ENCODE measurements around the gene GPR183.

GPR183 gene

DNA sequence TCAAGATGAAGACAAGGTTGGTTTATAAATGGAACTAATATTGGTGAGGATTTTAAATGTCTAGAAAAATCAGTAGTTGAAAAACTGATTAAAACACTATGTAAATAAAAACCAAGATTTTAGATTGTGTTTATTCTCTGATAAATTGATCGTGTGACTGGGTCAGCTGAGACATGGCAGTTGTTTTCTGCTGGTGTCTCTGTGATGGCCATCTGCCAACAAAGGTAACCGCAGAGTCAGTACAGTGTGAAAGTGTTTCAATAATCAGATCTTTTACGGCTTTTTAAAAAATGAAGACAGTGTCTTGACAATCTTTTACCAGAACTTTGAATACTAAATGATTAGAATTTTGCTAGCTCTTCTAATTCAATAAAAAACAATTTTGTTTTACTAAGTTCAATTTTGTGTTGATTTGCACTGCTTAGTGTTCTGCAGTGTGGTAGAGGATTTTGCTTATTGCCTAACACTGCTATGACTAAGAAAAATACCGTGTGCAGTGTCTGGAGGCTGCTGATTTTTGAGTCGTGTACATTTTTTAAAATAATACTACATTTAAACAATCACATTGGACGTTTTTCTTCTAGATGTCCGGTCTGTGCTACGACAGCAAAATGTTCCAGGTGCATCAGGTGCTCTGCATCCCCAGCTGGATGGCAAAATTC, 32.7 kb upstream of the GPR183 start:
- in situ Hi-C loops (cut with MboI; ENCODE audit: low sequenced_read_pairs): no loop called here

GRCh38 chr13:99339230-99339721, 32.1 kb upstream of the GPR183 start:
- in situ Hi-C loops (cut with MboI; ENCODE audit: low sequenced_read_pairs): no loop called here

- in situ Hi-C loops (cut with MboI; ENCODE audit: low sequenced_read_pairs): no loop called here
Observed at GRCh38 chr13:99335603-99336002, 28.4 kb upstream of the GPR183 start.

DNA sequence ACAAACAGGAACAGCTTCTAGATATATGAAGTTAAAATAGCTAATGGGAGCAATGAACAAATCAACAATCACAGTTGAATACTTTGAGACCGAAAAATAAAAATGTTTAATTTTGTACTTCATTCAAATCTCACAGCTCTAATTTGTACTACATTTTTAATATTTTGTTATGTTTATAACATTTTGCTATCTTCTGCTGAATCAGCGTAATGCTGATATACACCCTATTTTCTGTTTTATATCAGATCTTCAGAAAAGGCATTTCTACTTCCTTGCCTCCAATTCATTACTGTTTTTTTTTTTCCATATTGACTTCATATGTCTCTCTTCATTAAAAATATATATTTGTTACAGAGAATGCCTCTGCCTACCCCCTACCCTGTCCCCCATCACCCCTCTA, 27.9 kb upstream of the GPR183 start:
- in situ Hi-C loops (cut with MboI; ENCODE audit: low sequenced_read_pairs): no loop called here

DNA sequence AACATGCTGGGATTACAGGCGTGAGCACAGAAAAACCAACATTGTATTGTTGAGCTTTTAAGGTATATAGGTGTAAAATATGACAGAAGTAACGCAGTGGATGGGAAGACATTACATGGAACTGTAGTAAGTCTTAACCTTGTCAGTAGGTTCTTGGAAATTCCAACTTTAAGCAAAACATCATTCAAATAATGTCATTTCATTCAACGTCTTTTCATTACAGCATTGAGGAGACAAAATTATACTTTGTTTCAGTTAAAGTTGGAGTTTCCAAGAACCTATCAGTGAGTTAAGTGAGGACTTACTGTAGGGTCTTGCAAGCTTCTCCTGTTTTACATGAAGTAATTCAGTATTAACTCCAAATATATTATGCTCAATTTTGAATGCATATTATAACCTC, 27.0 kb upstream of the GPR183 start:
- in situ Hi-C loops (cut with MboI; ENCODE audit: low sequenced_read_pairs): no loop called here

DNA sequence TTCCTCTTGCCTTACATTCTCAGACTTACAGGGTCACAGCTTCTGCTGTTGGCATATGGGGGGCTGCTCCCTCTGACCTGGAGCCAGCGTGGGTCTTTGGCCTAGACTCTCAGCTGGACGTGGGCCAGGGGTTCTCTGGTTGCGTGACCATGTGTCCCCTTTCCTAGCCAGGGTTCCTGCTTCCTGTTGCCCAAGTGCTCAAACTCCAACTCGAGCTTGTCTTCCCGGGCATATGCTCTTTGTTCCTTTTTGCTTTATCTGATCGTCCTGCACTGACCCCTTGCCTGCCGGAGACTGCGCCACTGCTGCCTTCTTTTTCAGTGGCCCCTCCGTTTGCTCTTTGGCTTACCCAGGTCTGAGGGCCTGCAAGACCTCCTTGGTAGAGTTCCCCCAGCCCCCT, 25.3 kb upstream of the GPR183 start:
- in situ Hi-C loops (cut with MboI; ENCODE audit: low sequenced_read_pairs): no loop called here

GRCh38 chr13:99331881-99332293, 24.7 kb upstream of the GPR183 start:
- in situ Hi-C loops (cut with MboI; ENCODE audit: low sequenced_read_pairs): no loop called here

- in situ Hi-C loops (cut with MboI; ENCODE audit: low sequenced_read_pairs): no loop called here
Observed at GRCh38 chr13:99330942-99331341, 23.7 kb upstream of the GPR183 start.

- in situ Hi-C loops (cut with MboI; ENCODE audit: low sequenced_read_pairs): no loop called here
Observed at GRCh38 chr13:99329477-99329876, 22.3 kb upstream of the GPR183 start.

- in situ Hi-C loops (cut with MboI; ENCODE audit: low sequenced_read_pairs): no loop called here
Observed at GRCh38 chr13:99327761-99328160, 20.6 kb upstream of the GPR183 start.

DNA sequence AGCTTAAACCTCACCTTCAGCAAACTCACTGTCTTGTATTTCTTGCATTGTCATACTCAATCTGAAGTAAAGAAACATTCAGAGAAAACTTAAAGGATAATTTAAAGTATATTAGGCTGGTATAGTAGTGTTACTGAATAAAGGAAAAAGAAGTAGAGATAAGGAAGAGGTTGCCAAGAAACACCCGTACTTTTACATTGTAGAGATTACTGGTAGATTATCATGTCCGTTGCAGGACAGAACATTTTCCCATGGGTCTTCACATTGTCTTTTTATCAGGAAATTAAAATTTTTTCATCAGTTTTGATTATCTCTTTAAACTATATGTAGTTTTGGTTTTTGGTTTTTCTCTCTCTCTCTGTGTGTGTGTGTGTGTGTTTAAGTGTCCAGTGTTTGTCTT, 19.9 kb upstream of the GPR183 start:
- in situ Hi-C loops (cut with MboI; ENCODE audit: low sequenced_read_pairs): no loop called here

GRCh38 chr13:99326012-99326411, 18.8 kb upstream of the GPR183 start:
- in situ Hi-C loops (cut with MboI; ENCODE audit: low sequenced_read_pairs): no loop called here

DNA sequence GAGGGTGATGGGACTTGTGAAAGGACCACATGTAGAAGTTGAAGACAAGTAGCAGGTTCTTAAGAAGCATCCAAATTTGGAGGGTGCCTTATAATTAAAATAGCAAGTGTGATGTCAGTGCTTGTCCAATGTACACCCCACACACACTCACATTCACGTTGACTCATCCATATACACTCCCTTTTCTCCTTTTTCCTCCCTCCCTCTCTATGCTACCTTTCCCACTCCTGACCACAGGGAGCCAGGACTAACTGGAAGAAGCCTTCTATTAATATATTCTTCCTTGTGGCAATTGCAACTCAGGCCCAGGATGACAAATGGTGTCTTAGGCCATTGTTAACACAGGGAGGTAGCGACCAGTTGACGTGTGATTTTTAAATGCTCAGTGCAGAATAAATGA, 16.3 kb upstream of the GPR183 start:
- in situ Hi-C loops (cut with MboI; ENCODE audit: low sequenced_read_pairs): no loop called here

DNA sequence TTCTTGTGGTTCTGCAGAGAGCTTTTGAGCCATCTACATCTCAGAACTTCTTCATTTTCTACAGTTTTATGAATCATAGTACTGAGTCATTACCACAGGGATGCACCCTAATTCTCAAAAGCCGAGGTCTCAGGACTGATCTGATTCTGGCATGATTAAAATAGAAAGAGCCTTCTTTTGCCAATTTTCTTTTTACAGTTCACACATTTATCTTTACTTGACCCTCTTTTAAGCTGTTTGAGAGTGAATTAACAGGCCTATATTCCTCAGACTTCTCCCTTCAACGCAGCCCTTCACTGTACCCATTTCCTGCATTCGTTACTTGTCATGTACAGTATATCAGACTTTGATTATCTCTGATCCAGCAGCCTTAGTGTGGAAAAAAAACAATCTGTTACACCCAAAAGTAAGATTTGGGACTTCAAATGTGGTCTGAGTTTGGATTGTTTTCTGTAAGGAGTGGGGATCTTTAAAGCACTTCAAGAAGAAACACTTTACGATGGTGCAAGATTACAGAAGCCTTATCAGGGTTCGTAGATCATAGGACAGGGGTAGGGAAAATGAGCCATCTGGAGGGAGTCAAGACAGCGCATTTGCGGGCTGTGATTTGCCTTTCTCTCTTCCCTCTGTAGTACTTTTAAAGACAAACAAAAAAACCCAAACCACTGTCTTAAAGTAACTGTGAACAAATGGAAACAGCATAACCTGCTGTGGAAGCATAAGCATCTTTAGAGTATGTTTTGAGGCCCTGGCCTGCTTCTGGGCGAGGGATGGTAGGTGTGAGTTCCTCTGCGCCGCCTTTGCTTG, 15.3 kb upstream of the GPR183 start:
- in situ Hi-C loops (cut with MboI; ENCODE audit: low sequenced_read_pairs): no loop called here

- in situ Hi-C loops (cut with MboI; ENCODE audit: low sequenced_read_pairs): no loop called here
Observed at GRCh38 chr13:99321709-99322108, 14.5 kb upstream of the GPR183 start.

DNA sequence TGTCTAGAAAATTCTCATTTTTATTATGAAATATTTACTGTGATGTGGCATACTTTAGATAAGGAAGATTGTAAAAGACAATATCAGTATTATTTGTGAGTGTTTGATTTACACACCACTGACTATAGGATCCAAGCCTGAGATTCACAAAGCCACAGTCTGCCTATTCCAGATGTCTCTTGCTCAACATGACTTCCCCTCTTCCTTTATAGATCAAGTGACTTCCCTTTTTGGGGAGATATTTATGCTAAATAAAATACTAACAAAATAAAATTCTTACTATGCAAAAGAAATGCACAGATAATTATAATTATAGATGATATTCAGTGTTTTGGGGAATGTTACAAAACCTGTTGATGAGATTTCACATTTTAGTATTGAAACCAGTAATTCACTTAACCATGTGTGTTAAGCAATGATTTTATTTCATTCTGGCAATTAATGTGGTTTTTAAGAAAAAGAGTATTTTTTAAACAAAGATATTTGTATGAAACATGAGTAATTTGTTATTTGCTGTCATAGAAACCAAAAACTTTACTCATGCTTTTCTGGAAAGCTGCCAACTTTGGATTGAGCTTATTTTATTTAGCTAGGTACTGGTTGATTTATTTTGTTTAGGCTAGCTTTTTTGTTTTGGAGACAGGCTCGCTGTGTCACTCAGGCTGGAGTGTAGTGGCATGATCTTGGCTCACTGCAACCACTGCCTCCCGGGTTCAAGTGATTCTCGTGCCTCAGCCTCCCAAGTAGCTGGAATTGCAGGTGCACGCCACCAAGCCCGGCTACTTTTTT, 13.7 kb upstream of the GPR183 start:
- in situ Hi-C loops (cut with MboI; ENCODE audit: low sequenced_read_pairs): no loop called here

- in situ Hi-C loops (cut with MboI; ENCODE audit: low sequenced_read_pairs): no loop called here
Observed at GRCh38 chr13:99316657-99317256, 9.6 kb upstream of the GPR183 start.

DNA sequence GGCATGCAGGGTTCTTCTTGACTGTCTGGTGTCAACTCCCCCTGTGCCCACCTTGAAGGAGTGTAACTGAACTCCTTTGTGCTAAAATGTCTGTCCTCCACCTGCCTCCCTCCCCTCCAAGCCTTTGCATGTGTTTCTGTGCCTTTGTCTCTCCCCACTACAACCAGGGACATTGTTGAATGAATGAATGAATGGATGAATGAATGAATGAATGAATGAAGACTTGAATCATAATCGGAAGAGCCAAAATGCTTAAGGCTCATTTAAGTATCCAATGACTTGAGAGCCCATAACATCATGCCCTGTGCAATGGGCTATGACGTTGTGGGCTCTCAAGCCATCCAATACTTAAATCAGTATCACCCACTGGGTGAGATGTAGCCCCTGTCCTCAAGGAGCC, 9.0 kb upstream of the GPR183 start:
- in situ Hi-C loops (cut with MboI; ENCODE audit: low sequenced_read_pairs): no loop called here

- in situ Hi-C loops (cut with MboI; ENCODE audit: low sequenced_read_pairs): no loop called here
Observed at GRCh38 chr13:99315186-99315585, 8.0 kb upstream of the GPR183 start.

- in situ Hi-C loops (cut with MboI; ENCODE audit: low sequenced_read_pairs): no loop called here
Observed at GRCh38 chr13:99314640-99315176, 7.5 kb upstream of the GPR183 start.

GRCh38 chr13:99313941-99314340, 6.7 kb upstream of the GPR183 start:
- in situ Hi-C loops (cut with MboI; ENCODE audit: low sequenced_read_pairs): no loop called here
